ENCODE measurements around the gene UGGT2.
"Not testable (repeated sequence)": the region's sequence is repeated elsewhere in the genome, so short reads cannot be mapped to it uniquely, and the experiment has no call there.

UGGT2 gene

GRCh38 chr13:95784161-95784899 lies 268.9 kb downstream of the UGGT2 start:
- no peak for TF ChIP-seq CTCF (conservative IDR thresholded peaks at IDR 0.05; ENCODE audit: low read depth)
- CTCF ChIA-PET = interaction anchor here (1.0 kb wide), 1 partner anchor 50 kb away, joined by 3 read pairs; no protein-coding TSS in a partner anchor
- peak; percentile 64 for DNase-seq (ENCODE audit: low spot score)
- POLR2A ChIA-PET (ENCODE audit: low non-redundant PET) = no interaction called here
- H3K27ac ChIP-seq = peak overlapping the region; percentile 61

GRCh38 chr13:95783747-95784146 lies 269.5 kb downstream of the UGGT2 start:
- ChIA-PET POLR2A (ENCODE audit: low non-redundant PET) (no interaction called here), CTCF (interaction anchor here (1.0 kb wide), 1 partner anchor 50 kb away, joined by 3 read pairs; no protein-coding TSS in a partner anchor)
- no peak for TF ChIP-seq CTCF (conservative IDR thresholded peaks at IDR 0.05; ENCODE audit: low read depth)
- DNase-seq (ENCODE audit: low spot score) = no peak
- H3K27ac ChIP-seq = peak overlapping the region; percentile 51

GRCh38 chr13:95781940-95782339 lies 271.3 kb downstream of the UGGT2 start:
- H3K27ac ChIP-seq; POLR2A ChIA-PET (ENCODE audit: low non-redundant PET); DNase-seq (ENCODE audit: low spot score); CTCF ChIA-PET: not testable (repeated sequence)

GRCh38 chr13:95781016-95781415 lies 272.2 kb downstream of the UGGT2 start:
- no peak for TF ChIP-seq CTCF (conservative IDR thresholded peaks at IDR 0.05; ENCODE audit: low read depth)
- no peak overlapping the region for H3K27ac ChIP-seq
- ChIA-PET CTCF (no interaction called here), POLR2A (ENCODE audit: low non-redundant PET) (no interaction called here)
- DNase-seq (ENCODE audit: low spot score) = no peak

GRCh38 chr13:95779522-95779921 lies 273.7 kb downstream of the UGGT2 start:
- TF ChIP-seq CTCF (conservative IDR thresholded peaks at IDR 0.05; ENCODE audit: low read depth) = no peak
- ChIA-PET CTCF (no interaction called here), POLR2A (ENCODE audit: low non-redundant PET) (no interaction called here)
- no peak for DNase-seq (ENCODE audit: low spot score)
- no peak overlapping the region for H3K27ac ChIP-seq

- ChIA-PET CTCF (interaction anchor here (0.6 kb wide), 1 partner anchor 72 kb away, joined by 4 read pairs; no protein-coding TSS in a partner anchor), POLR2A (ENCODE audit: low non-redundant PET) (no interaction called here)
- H3K27ac ChIP-seq = no peak overlapping the region
- no peak for DNase-seq (ENCODE audit: low spot score)
- TF ChIP-seq CTCF (conservative IDR thresholded peaks at IDR 0.05; ENCODE audit: low read depth) = no peak
Observed at GRCh38 chr13:95771905-95772304, 281.3 kb downstream of the UGGT2 start.

- no peak for TF ChIP-seq CTCF (conservative IDR thresholded peaks at IDR 0.05; ENCODE audit: low read depth)
- DNase-seq (ENCODE audit: low spot score) = no peak
- CTCF ChIA-PET = no interaction called here
- POLR2A ChIA-PET (ENCODE audit: low non-redundant PET) = no interaction called here
- no peak overlapping the region for H3K27ac ChIP-seq
Observed at GRCh38 chr13:95763601-95764000, 289.6 kb downstream of the UGGT2 start.

- CTCF ChIA-PET; H3K27ac ChIP-seq; POLR2A ChIA-PET (ENCODE audit: low non-redundant PET); DNase-seq (ENCODE audit: low spot score): not testable (repeated sequence)
Observed at GRCh38 chr13:95762626-95763025, 290.6 kb downstream of the UGGT2 start.
